Fibroblast of the aortic adventitia (primary cell): ENCODE results near the gene PRR23E. TPM values are rescaled to one million over a fixed set of nuclear protein-coding genes. Genes with fewer than 3 reads are reported as not detected.

Experiments used
- DNase-seq: peaks from one replicate; pipeline ENCODE4 v3.0.0-alpha.2; 2010; ENCODE audit warnings: low read depth
- H3K4me3 ChIP-seq: 2 replicates; pipeline ENCODE4 v1.5.1; 2011; ENCODE audit warnings: low read depth, mild to moderate bottlenecking, control low read depth, low read length, moderate library complexity
- CTCF ChIP-seq: IDR thresholded peaks from 2 replicates; pipeline ENCODE4 v1.5.1; 2011; ENCODE audit warnings: mild to moderate bottlenecking, low read length, control low read depth, inconsistent platforms; ENCODE audit not compliant: insufficient read depth
- total RNA-seq: library from RNA; depleted of rRNA; stranded (reverse); fragments of >200 nt; gene quantifications from 2 replicates; pipeline ENCODE4 v1.2.3, GENCODE V29; 2012; ENCODE audit warnings: low replicate concordance

Gene PRR23E
- total RNA-seq, 1 donor: not detected

GRCh38 chr3:127174715-127175140 is 18.2 kb upstream of the PRR23E start:
- TF ChIP-seq CTCF: no peak
- no peak overlapping the region for H3K4me3 ChIP-seq
- no peak for DNase-seq

GRCh38 chr3:127175272-127175671 is 17.7 kb upstream of the PRR23E start:
- H3K4me3 ChIP-seq: no peak overlapping the region
- TF ChIP-seq CTCF: no peak
- no peak for DNase-seq

- peak; percentile 9 for TF ChIP-seq CTCF
- no peak overlapping the region for H3K4me3 ChIP-seq
- peak; percentile 10 for DNase-seq
Observed at GRCh38 chr3:127177226-127177625, 15.7 kb upstream of the PRR23E start.

DNA sequence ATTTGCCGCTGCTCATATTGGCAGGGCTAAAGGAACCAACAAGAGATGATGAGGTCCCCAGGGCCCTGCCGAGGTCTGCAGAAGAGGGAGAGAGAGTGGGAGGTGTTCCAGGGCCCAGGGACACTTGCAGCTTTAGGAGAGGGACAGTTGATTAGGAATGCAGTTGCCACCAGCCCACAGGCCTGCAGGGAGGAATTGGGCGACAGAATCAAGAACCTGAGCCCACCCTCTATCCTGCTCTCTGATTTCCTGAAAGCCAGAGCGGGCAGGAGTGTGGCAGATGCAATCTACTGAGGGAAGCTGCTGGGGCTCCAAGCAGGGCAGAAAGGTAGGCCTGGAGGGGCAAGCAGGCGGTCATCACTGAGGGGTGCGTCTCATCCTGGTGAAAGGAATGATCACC is 12.1 kb upstream of the PRR23E start:
- no peak for DNase-seq
- H3K4me3 ChIP-seq: no peak overlapping the region
- no peak for TF ChIP-seq CTCF

DNA sequence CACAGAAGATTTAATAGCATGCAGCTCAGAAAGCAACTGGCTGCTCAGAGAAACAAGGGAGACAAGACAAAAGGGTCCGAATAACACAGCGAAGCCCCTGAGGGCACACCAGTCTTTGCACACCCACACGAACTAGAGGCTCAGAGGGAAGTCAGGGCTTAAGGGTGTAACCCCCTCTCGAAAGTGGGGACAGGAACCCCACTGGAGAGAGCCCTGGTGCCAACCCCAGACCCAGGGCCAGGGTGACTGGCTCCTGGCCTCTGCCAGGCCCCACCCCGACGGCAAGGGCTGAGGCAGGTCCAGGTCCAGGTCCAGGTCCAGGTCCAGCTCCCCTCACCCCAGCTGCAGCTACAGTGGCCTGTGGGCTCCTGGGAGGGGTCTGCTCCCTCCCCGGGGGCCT is 10.5 kb upstream of the PRR23E start:
- H3K4me3 ChIP-seq: no peak overlapping the region
- no peak for TF ChIP-seq CTCF
- DNase-seq: no peak

DNA sequence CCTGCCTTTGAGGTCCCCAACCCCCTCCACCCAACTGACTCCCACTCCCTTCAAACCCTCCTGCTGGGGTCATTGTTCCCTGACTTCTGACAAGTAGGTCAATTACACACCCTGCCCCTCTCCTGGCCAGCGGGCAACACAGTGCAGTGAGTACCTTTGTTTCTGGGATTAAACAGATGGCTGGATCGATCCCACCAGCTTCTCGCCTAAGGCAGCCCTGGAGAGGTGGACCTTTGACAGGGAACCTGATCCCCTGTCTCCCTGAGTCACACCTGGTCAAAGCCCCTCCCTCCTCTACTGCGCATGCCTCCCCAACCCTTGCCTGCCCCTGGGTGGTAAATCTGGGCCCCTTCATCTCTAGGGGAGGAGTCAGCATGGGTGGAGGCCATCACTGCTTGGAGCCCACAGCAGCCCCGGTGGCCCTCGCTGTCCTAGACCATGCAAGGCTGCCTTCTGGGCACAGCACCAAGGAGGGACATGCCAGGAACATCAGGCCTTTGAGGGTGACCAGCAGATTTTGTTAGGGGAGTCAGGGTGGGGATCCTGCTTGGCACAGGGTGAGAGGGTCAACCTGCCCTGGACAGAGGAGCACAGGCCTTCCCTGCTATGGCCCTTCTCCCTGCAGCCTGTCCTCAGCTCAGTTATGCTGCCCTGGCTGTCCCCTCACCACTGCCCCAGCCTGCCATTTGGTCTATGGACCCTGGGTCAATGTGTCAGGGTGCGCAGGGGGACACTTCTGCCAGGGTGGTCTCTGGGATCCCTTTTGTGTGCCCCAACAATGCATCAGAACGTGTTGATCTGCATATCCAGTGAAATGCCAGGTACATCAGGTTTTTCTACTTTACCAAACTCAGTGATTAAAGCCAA is 9.8 kb upstream of the PRR23E start:
- no peak for TF ChIP-seq CTCF
- H3K4me3 ChIP-seq: no peak overlapping the region
- DNase-seq: no peak
